IMR-90 (cell line): Measurements from ENCODE around the gene CYTH1. TPM values are rescaled to one million over a fixed set of nuclear protein-coding genes. Genes with fewer than 3 reads are reported as not detected.

Experiments
- ATAC-seq: fragments of 200-7000 bp; cut with Tn5 transposase; 2 replicates; pipeline ENCODE4 v1.9.1; 2020; ENCODE audit warnings: low read depth, mild to moderate bottlenecking, moderate library complexity
- BruUV-seq: library from RNA; stranded (reverse); fragments of 400-500 nt; replicated peaks from 2 replicates; lab custom pipeline; 2021; lab: Mats Ljungman, UMichigan
- CTCF ChIA-PET: fragments of 300-600 bp; formaldehyde crosslinking; extraction: SDS; loops from one replicate; lab custom pipeline; 2021; ENCODE audit warnings: antibody characterized with exemption; lab: Yijun Ruan, JAX
- POLR2A ChIA-PET: fragments of 300-600 bp; sonication (Branson Sonifier 250); formaldehyde crosslinking; loops from one replicate; lab custom pipeline; 2022; ENCODE audit warnings: antibody characterized with exemption; ENCODE audit not compliant: unreplicated experiment; lab: Charles Lee
- DNase-seq: peaks from one replicate; pipeline ENCODE4 v3.0.0; 2013
- H2AFZ ChIP-seq: replicated peaks from 2 replicates; pipeline ENCODE3; 2013; ENCODE audit warnings: low read length, mild to moderate bottlenecking; ENCODE audit not compliant: poor library complexity
- H2AK5ac ChIP-seq: 2 replicates; pipeline ENCODE4 v1.6.1; 2013; ENCODE audit warnings: low read depth, low read length, inconsistent platforms
- H2AK9ac ChIP-seq: replicated peaks from 2 replicates; pipeline ENCODE3; 2013; ENCODE audit warnings: mild to moderate bottlenecking, low read depth, low read length, moderate library complexity; ENCODE audit not compliant: poor library complexity
- H2BK120ac ChIP-seq: 2 replicates; pipeline ENCODE4 v1.6.1; 2013; ENCODE audit warnings: low read depth, low read length, inconsistent platforms
- H2BK15ac ChIP-seq: 3 replicates; pipeline ENCODE4 v1.6.1; 2013; ENCODE audit warnings: low read depth, low read length, inconsistent platforms
- H2BK20ac ChIP-seq: 2 replicates; pipeline ENCODE4 v1.6.1; 2013; ENCODE audit warnings: low read depth, mild to moderate bottlenecking, inconsistent platforms, low read length, moderate library complexity
- H2BK5ac ChIP-seq: 2 replicates; pipeline ENCODE4 v1.6.1; 2013; ENCODE audit warnings: mild to moderate bottlenecking, low read depth, low read length, inconsistent platforms; ENCODE audit not compliant: poor library complexity, severe bottlenecking
- H3K14ac ChIP-seq: replicated peaks from 2 replicates; pipeline ENCODE4 v1.6.1; 2013; ENCODE audit warnings: low read depth, low read length, inconsistent platforms
- H3K18ac ChIP-seq: 2 replicates; pipeline ENCODE4 v1.6.1; 2013; ENCODE audit warnings: low read depth, low read length, control low read depth
- H3K23ac ChIP-seq: 2 replicates; pipeline ENCODE4 v1.6.1; 2013; ENCODE audit warnings: low read depth, low read length, inconsistent platforms
- H3K27ac ChIP-seq: 2 replicates; pipeline ENCODE4 v1.5.1; 2013; ENCODE audit warnings: mild to moderate bottlenecking, control low read depth, low read length; ENCODE audit not compliant: insufficient read depth
- H3K27me3 ChIP-seq: 2 replicates; pipeline ENCODE4 v1.6.1; 2013; ENCODE audit warnings: low read length; ENCODE audit not compliant: control insufficient read depth, insufficient read depth
- H3K36me3 ChIP-seq: 2 replicates; pipeline ENCODE4 v1.6.1; 2013; ENCODE audit warnings: low read length, mixed read lengths; ENCODE audit not compliant: control insufficient read depth, insufficient read depth
- H3K4ac ChIP-seq: 2 replicates; pipeline ENCODE4 v1.6.1; 2013; ENCODE audit warnings: low read depth, low read length, inconsistent platforms
- H3K4me1 ChIP-seq: 2 replicates; pipeline ENCODE4 v1.6.1; 2013; ENCODE audit warnings: low read length, mixed read lengths; ENCODE audit not compliant: control insufficient read depth, insufficient read depth
- H3K4me2 ChIP-seq: 2 replicates; pipeline ENCODE4 v1.6.1; 2013; ENCODE audit warnings: low read depth, mild to moderate bottlenecking, control low read depth, low read length, moderate library complexity
- H3K4me3 ChIP-seq: 2 replicates; pipeline ENCODE4 v1.5.1; 2013; ENCODE audit warnings: low read depth, mild to moderate bottlenecking, control low read depth, low read length, moderate library complexity; ENCODE audit not compliant: insufficient read depth
- H3K56ac ChIP-seq: 2 replicates; pipeline ENCODE4 v1.6.1; 2013; ENCODE audit warnings: low read length, inconsistent platforms; ENCODE audit not compliant: insufficient read depth; ENCODE audit errors: extremely low read depth
- H3K79me1 ChIP-seq, 2 experiments: 2 replicates each; pipeline ENCODE4 v1.6.1; 2013; ENCODE audit warnings: low read length in 2 of 2, inconsistent platforms in 1 of 2, low read depth in 1 of 2
- H3K9ac ChIP-seq: 2 replicates; pipeline ENCODE4 v1.6.1; 2013; ENCODE audit warnings: low read depth, low read length, control low read depth
- H3K9me1 ChIP-seq: 2 replicates; pipeline ENCODE4 v1.6.1; 2013; ENCODE audit warnings: low read length, inconsistent platforms; ENCODE audit not compliant: insufficient read depth
- H3K9me3 ChIP-seq: 2 replicates; pipeline ENCODE4 v1.6.1; 2013; ENCODE audit warnings: low read length; ENCODE audit not compliant: control insufficient read depth, insufficient read depth
- H4K20me1 ChIP-seq: 2 replicates; pipeline ENCODE4 v1.6.1; 2013; ENCODE audit warnings: low read length, inconsistent platforms; ENCODE audit not compliant: insufficient read depth
- H4K5ac ChIP-seq: 2 replicates; pipeline ENCODE4 v1.6.1; 2013; ENCODE audit warnings: mild to moderate bottlenecking, low read depth, low read length, control low read depth
- H4K8ac ChIP-seq, 2 experiments: 2 replicates each; pipeline ENCODE4 v1.6.1; 2013; ENCODE audit warnings: low read depth in 2 of 2, low read length in 2 of 2, control low read depth in 1 of 2, inconsistent platforms in 1 of 2
- H4K91ac ChIP-seq: 2 replicates; pipeline ENCODE4 v1.6.1; 2013; ENCODE audit warnings: low read depth, low read length, inconsistent platforms; ENCODE audit not compliant: insufficient read depth
- BHLHE40 ChIP-seq: fragments of 150-350 bp; IDR thresholded peaks from 2 replicates; pipeline ENCODE4 v1.6.1; 2016; ENCODE audit warnings: mild to moderate bottlenecking, low read depth, low read length
- CEBPB ChIP-seq: IDR thresholded peaks from 2 replicates; pipeline ENCODE4 v1.6.1; 2012; ENCODE audit warnings: low read depth, low read length, improper control_type of control experiment
- CHD1 ChIP-seq: IDR thresholded peaks from 2 replicates; pipeline ENCODE4 v1.6.1; 2012; ENCODE audit warnings: low read depth, low read length, improper control_type of control experiment
- FOS ChIP-seq: fragments of 150-350 bp; IDR thresholded peaks from 2 replicates; pipeline ENCODE4 v1.6.1; 2016; ENCODE audit warnings: low read depth, low read length
- MAFK ChIP-seq: IDR thresholded peaks from 2 replicates; pipeline ENCODE4 v1.6.1; 2012; ENCODE audit warnings: low read depth, low read length, improper control_type of control experiment
- MAZ ChIP-seq: IDR thresholded peaks from 2 replicates; pipeline ENCODE4 v1.6.1; 2012; ENCODE audit warnings: low read depth, mild to moderate bottlenecking, low read length, improper control_type of control experiment, moderate library complexity, borderline replicate concordance
- MXI1 ChIP-seq: IDR thresholded peaks from 2 replicates; pipeline ENCODE4 v1.6.1; 2012; ENCODE audit warnings: low read depth, mild to moderate bottlenecking, low read length, moderate library complexity, borderline replicate concordance
- NFE2L2 ChIP-seq: fragments of 150-350 bp; IDR thresholded peaks from 2 replicates; pipeline ENCODE4 v1.6.1; 2016; ENCODE audit warnings: low read depth, mild to moderate bottlenecking, low read length
- POLR2A ChIP-seq: IDR thresholded peaks from 2 replicates; pipeline ENCODE4 v1.6.1; 2012; ENCODE audit warnings: mild to moderate bottlenecking, low read depth, low read length
- RAD21 ChIP-seq: IDR thresholded peaks from 2 replicates; pipeline ENCODE4 v1.6.1; 2012; ENCODE audit warnings: low read length, improper control_type of control experiment
- RCOR1 ChIP-seq: IDR thresholded peaks from 2 replicates; pipeline ENCODE4 v1.6.1; 2012; ENCODE audit warnings: mild to moderate bottlenecking, low read length, improper control_type of control experiment; ENCODE audit not compliant: insufficient replicate concordance
- RFX5 ChIP-seq: IDR thresholded peaks from 2 replicates; pipeline ENCODE4 v1.8.0; 2012; ENCODE audit warnings: low read depth, mild to moderate bottlenecking, low read length, moderate library complexity
- SMC3 ChIP-seq: fragments of 150-350 bp; IDR thresholded peaks from 2 replicates; pipeline ENCODE4 v1.6.1; 2016; ENCODE audit warnings: low read depth, mild to moderate bottlenecking, antibody characterized with exemption, low read length, moderate library complexity
- WGBS, 2 experiments: methylation state at CpG; one replicate each; pipeline versions ENCODE4 v1.1.5 to v1.1.7; 2013; ENCODE audit warnings: missing lambda C conversion rate in 2 of 2; ENCODE audit not compliant: insufficient read length in 1 of 2; ENCODE audit errors: extremely low coverage in 2 of 2; 5-methylcytosine and 5-hydroxymethylcytosine counted together
- dilution Hi-C: fragments of 300-500 bp; cut with HindIII; formaldehyde crosslinking; loops from one replicate; pipeline ENCODE4 v1.14.3; 2018; ENCODE audit warnings: low sequenced_read_pairs; ENCODE audit not compliant: unreplicated experiment
- in situ Hi-C: fragments of 300-500 bp; cut with MboI; formaldehyde crosslinking; loops from 3 replicates; pipeline ENCODE4 v1.14.3; 2019; ENCODE audit warnings: low sequenced_read_pairs, inconsistent platforms, mixed read lengths
- intact Hi-C: fragments of 100-400 bp; cut with micrococcal nuclease; formaldehyde crosslinking; loops from 2 replicates; pipeline ENCODE4 v1.10.0; 2022
- polyA plus RNA-seq, 3 experiments: library from polyadenylated mRNA; depleted of rRNA; stranded (reverse); fragments of >200 nt; gene quantifications; 2 replicates each; pipeline ENCODE4 v1.2.3, GENCODE V29; 2012; ENCODE audit warnings: low replicate concordance in 1 of 3
- total RNA-seq: library from RNA; depleted of rRNA; stranded (reverse); fragments of >200 nt; gene quantifications from 2 replicates; pipeline ENCODE4 v1.2.3, GENCODE V29; 2012
- TF ChIP-seq, protein P1 (sequence below): conservative IDR thresholded peaks from 2 replicates; pipeline ENCODE4 v1.5.1; 2012; ENCODE audit warnings: mild to moderate bottlenecking, low read depth, low read length, improper control_type of control experiment
- TF ChIP-seq, protein P2 (sequence below): fragments of 150-350 bp; IDR thresholded peaks from 2 replicates; pipeline ENCODE4 v1.6.1; 2016; ENCODE audit warnings: low read depth, mild to moderate bottlenecking, low read length, moderate library complexity, borderline replicate concordance
- TF ChIP-seq, protein P3 (sequence below): fragments of 150-350 bp; IDR thresholded peaks from 2 replicates; pipeline ENCODE4 v1.6.1; 2017; ENCODE audit warnings: mild to moderate bottlenecking, antibody characterized with exemption, low read length, low read depth

Gene CYTH1
- total and polyA plus RNA-seq, 2 of the 4 experiments (the other 2 are of a cell fraction), result 7.9 to 12.4 TPM

DNA sequence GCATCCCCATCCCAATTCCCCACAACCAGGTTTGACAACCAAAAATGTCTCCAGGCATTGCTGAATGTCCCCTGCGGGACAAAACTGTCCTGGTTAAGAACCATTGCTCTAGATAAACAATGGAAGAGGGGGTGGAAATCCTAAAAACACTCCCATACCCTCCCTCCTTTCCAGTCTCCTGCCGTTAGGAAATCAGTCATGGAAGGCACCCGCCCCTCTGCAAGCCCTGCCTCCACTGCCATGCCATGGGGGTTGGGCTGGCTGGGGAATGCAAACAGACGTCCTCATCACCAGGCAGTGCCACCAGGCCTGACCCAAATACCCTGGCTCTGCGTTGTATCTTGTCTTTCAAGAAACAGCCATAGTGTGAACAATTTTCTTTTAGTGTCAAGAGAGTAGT is 57.5 kb downstream of the CYTH1 start:
- Histone ChIP-seq H2AK9ac (no peak overlapping the region), H2BK120ac (no peak overlapping the region), H2AK5ac (no peak overlapping the region), H3K18ac (no peak overlapping the region), H3K79me1 (peaks cover 22 to 43% of the 10 kb centered on the region in 2 experiments), H3K4ac (peak overlapping the region; percentile 29; the same call in 1 of the 2 replicates), H3K4me1 (peaks cover 19% of the 10 kb centered on the region), H2BK15ac (no peak overlapping the region), H2AFZ (no peak overlapping the region), H4K8ac (no peak overlapping the region), H3K23ac (no peak overlapping the region; the same call in none of the 2 replicates), H4K5ac (no peak overlapping the region; the same call in 1 of the 2 replicates), H3K4me2 (peak overlapping the region; percentile 39; the same call in 1 of the 2 replicates), H3K56ac (no peak overlapping the region), H3K36me3 (no peaks in the 10 kb centered on the region), H2BK5ac (no peak overlapping the region), H3K9me1 (peaks cover 12% of the 10 kb centered on the region; the same call in 1 of the 2 replicates), H3K27me3 (no peaks in the 10 kb centered on the region), H3K14ac (no peak overlapping the region), H3K4me3 (no peak overlapping the region), H3K9ac (no peak overlapping the region), H3K27ac (no peak overlapping the region), H4K20me1 (peaks cover 37% of the 10 kb centered on the region), H2BK20ac (0 out of 2 replicates have a peak overlapping the region, but pooled peaks have one; percentile 41), H3K9me3 (no peaks in the 10 kb centered on the region), H4K91ac (no peak overlapping the region)
- TF ChIP-seq POLR2A (no peak), SMC3 (no peak), BHLHE40 (no peak), NFE2L2 (no peak), RFX5 (no peak), RCOR1 (no peak), FOS (no peak), CEBPB (no peak), CHD1 (no peak), MAFK (no peak), MXI1 (no peak), MAZ (no peak), RAD21 (no peak)
- TF ChIP-seq, protein P1, sequence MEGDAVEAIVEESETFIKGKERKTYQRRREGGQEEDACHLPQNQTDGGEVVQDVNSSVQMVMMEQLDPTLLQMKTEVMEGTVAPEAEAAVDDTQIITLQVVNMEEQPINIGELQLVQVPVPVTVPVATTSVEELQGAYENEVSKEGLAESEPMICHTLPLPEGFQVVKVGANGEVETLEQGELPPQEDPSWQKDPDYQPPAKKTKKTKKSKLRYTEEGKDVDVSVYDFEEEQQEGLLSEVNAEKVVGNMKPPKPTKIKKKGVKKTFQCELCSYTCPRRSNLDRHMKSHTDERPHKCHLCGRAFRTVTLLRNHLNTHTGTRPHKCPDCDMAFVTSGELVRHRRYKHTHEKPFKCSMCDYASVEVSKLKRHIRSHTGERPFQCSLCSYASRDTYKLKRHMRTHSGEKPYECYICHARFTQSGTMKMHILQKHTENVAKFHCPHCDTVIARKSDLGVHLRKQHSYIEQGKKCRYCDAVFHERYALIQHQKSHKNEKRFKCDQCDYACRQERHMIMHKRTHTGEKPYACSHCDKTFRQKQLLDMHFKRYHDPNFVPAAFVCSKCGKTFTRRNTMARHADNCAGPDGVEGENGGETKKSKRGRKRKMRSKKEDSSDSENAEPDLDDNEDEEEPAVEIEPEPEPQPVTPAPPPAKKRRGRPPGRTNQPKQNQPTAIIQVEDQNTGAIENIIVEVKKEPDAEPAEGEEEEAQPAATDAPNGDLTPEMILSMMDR, result no peak
- TF ChIP-seq, protein P2, sequence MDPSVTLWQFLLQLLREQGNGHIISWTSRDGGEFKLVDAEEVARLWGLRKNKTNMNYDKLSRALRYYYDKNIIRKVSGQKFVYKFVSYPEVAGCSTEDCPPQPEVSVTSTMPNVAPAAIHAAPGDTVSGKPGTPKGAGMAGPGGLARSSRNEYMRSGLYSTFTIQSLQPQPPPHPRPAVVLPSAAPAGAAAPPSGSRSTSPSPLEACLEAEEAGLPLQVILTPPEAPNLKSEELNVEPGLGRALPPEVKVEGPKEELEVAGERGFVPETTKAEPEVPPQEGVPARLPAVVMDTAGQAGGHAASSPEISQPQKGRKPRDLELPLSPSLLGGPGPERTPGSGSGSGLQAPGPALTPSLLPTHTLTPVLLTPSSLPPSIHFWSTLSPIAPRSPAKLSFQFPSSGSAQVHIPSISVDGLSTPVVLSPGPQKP, result no peak
- TF ChIP-seq, protein P3, sequence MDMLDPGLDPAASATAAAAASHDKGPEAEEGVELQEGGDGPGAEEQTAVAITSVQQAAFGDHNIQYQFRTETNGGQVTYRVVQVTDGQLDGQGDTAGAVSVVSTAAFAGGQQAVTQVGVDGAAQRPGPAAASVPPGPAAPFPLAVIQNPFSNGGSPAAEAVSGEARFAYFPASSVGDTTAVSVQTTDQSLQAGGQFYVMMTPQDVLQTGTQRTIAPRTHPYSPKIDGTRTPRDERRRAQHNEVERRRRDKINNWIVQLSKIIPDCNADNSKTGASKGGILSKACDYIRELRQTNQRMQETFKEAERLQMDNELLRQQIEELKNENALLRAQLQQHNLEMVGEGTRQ, result no peak
- POLR2A ChIA-PET, result no interaction called here
- DNase-seq (no peak), ATAC-seq (peak; percentile 70)
- CTCF ChIA-PET, result no interaction called here
- intact Hi-C loops (no loop called here), in situ Hi-C loops (no loop called here), dilution Hi-C loops (no loop called here)
- WGBS, 2 experiments, result no CpG with 5 or more reads among the region's 5 CpGs
- no TSS peak for BruUV-seq
